LNCaP clone FGC (cell line): ENCODE data around the gene LCMT1.

ENCODE experiments used
- DNase-seq: peaks from one replicate; pipeline ENCODE4 v3.0.0-alpha.2; 2011; ENCODE audit warnings: low read depth
- H3K4me3 ChIP-seq: 2 replicates; pipeline ENCODE4 v1.5.1; 2011; ENCODE audit warnings: mild to moderate bottlenecking, low read depth, low read length, control low read depth
- CTCF ChIP-seq: IDR thresholded peaks from 2 replicates; pipeline ENCODE4 v1.5.1; 2012; ENCODE audit warnings: mild to moderate bottlenecking; ENCODE audit not compliant: control insufficient read depth, insufficient read depth; ENCODE audit errors: extremely low read depth

The LCMT1 gene

GRCh38 chr16:25192096-25192495 is 80.6 kb downstream of the LCMT1 start:
- DNase-seq, result no peak
- no peak for TF ChIP-seq CTCF
- no peak overlapping the region for H3K4me3 ChIP-seq

- no peak for TF ChIP-seq CTCF
- H3K4me3 ChIP-seq, result no peak overlapping the region
- no peak for DNase-seq
Observed at GRCh38 chr16:25194273-25194878, 82.8 kb downstream of the LCMT1 start.

GRCh38 chr16:25198021-25198420 is 86.5 kb downstream of the LCMT1 start:
- TF ChIP-seq CTCF, result no peak

GRCh38 chr16:25199457-25199856 is 87.9 kb downstream of the LCMT1 start:
- no peak overlapping the region for H3K4me3 ChIP-seq
- TF ChIP-seq CTCF, result no peak
- no peak for DNase-seq

More at GRCh38 chr16:25198021-25198420, 86.5 kb downstream of the LCMT1 start:
- no peak overlapping the region for H3K4me3 ChIP-seq
- no peak for DNase-seq

DNA sequence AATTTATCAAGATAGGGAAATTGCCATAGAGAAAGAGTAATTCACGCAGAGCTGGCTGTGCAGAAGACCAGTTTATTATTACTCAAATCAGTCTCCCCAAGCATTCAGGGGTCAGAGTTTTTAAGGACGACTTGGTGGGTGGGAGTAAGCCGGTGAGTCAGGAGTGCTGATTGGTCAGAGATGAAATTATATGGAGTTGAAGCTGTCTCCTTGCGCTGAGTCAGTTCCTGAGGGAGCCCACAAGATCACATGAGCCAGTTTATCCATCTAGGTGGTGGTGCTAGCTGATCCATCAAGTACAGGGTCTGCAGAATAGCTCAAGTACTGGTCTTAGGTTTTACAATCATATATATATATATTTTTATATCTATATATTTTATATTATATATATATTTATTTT is 99.2 kb downstream of the LCMT1 start:
- no peak overlapping the region for H3K4me3 ChIP-seq
- DNase-seq, result no peak
- TF ChIP-seq CTCF, result no peak

- DNase-seq, result no peak
- TF ChIP-seq CTCF, result no peak
Observed at GRCh38 chr16:25212636-25213035, 101.1 kb downstream of the LCMT1 start.

GRCh38 chr16:25213709-25214397 is 102.3 kb downstream of the LCMT1 start:
- no peak for TF ChIP-seq CTCF
- H3K4me3 ChIP-seq, result no peak overlapping the region
- no peak for DNase-seq

More at GRCh38 chr16:25212636-25213035, 101.1 kb downstream of the LCMT1 start:
- H3K4me3 ChIP-seq, result no peak overlapping the region
